H7 (cell line): ENCODE measurements around the gene RBM12. TPM values are rescaled to one million over a fixed set of nuclear protein-coding genes. Genes with fewer than 3 reads are reported as not detected.

Experiments used
- DNase-seq: peaks from one replicate; pipeline ENCODE4 v3.0.0; 2012
- H3K27me3 ChIP-seq: 2 replicates; pipeline ENCODE4 v1.6.0; 2011; ENCODE audit warnings: mild to moderate bottlenecking, low read length; ENCODE audit not compliant: control insufficient read depth, insufficient read depth
- H3K36me3 ChIP-seq: replicated peaks from 2 replicates; pipeline ENCODE4 v1.5.1; 2011; ENCODE audit warnings: low read length; ENCODE audit not compliant: control insufficient read depth, insufficient read depth
- H3K4me3 ChIP-seq: 2 replicates; pipeline ENCODE4 v1.5.1; 2011; ENCODE audit warnings: low read depth, mild to moderate bottlenecking, control low read depth, low read length, moderate library complexity; ENCODE audit not compliant: insufficient read depth
- total RNA-seq: library from RNA; depleted of rRNA; stranded (reverse); fragments of >200 nt; shearing (Covaris generic); gene quantifications from 2 replicates; pipeline ENCODE4 v1.2.3, GENCODE V29; 2014

Gene RBM12
- total RNA-seq, 1 experiment from 2014 or later = 49.5 TPM

DNA sequence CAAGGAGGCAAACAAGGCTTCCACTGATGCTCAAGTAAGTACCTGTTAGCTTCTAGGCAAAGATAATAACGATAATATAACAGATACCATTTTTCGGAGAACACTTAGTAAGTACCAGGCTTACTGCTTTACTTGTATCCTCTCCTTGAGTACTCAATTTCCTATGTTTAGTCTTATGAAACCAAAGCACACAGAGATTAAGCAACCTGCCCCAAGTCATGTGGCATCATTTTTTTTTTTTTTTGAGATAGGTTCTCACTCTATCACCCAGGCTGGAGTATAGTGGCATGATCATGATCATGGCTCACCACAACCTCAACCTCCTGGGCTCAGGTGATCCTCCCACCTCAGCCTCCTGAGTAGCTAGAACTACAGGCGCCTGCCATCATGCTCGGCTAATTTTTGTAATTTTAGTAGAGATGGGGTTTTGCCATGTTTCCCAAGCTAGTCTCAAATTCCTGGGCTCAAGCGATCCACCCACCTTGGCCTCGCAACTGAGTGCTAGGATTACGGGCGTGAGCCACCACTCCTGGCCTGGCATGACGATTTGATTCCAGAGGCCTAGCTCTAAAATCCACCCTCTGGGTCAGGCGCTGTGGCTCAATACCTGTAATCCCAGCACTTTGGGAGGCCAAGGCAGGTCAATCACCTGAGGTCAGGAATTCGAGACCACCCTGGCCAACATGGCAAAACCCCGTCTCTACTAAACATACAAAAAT is 35.1 kb downstream of the RBM12 start:
- no peak for DNase-seq
- Histone ChIP-seq H3K27me3 (no peaks in the 10 kb centered on the region), H3K4me3 (no peak overlapping the region), H3K36me3 (peaks cover 47% of the 10 kb centered on the region)

DNA sequence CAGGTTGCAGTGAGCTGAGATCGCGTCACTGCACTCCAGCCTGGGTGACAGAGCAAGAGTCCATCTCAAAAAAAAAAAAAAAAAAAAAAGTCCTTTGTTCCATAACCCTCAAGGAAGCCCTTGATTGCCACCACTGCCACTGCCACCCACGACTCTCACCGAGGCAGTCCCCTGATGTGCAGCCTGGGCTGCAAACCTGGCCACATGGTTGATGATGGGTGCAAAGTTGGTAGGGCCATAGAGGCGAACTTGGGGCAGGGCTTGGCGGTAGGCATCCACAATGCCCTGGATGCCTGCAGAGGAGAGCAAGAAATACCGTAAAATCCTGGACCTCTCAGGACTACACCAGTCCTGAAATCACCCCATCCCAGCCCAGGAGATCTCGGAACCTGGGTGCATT is 37.6 kb downstream of the RBM12 start:
- Histone ChIP-seq H3K4me3 (no peak overlapping the region), H3K36me3 (peaks cover 41% of the 10 kb centered on the region), H3K27me3 (no peaks in the 10 kb centered on the region)
- DNase-seq = no peak

DNA sequence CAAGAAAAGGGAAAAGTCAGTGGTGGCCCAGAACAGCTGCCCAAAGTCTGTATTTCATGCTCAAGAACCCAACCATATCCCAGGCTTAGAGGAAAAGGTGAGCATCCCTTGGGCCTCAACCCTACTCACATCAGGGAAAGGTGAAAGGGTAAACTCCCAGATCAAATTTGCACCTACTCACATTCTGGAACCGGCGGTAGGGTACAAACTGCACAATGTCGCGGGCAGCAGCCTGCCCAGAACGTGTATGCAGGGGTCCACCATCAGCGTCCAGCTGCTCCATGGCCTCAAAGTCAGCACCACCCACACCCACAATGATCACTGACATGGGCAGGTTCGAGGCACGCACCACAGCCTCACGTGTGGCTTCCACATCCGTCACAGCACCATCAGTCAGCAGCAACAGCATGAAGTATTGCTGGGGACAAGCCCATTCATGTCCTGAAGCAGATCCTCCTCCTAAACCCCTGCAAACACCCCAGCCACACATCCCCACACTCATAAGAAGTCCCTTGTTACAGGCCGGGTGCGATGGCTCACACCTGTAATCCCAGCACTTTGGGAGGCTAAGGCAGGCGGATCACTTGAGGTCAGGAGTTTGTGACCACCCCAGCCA is 38.2 kb downstream of the RBM12 start:
- peaks cover 38% of the 10 kb centered on the region for H3K36me3 ChIP-seq
- H3K27me3 ChIP-seq = no peaks in the 10 kb centered on the region
- DNase-seq = no peak
- H3K4me3 ChIP-seq = no peak overlapping the region

DNA sequence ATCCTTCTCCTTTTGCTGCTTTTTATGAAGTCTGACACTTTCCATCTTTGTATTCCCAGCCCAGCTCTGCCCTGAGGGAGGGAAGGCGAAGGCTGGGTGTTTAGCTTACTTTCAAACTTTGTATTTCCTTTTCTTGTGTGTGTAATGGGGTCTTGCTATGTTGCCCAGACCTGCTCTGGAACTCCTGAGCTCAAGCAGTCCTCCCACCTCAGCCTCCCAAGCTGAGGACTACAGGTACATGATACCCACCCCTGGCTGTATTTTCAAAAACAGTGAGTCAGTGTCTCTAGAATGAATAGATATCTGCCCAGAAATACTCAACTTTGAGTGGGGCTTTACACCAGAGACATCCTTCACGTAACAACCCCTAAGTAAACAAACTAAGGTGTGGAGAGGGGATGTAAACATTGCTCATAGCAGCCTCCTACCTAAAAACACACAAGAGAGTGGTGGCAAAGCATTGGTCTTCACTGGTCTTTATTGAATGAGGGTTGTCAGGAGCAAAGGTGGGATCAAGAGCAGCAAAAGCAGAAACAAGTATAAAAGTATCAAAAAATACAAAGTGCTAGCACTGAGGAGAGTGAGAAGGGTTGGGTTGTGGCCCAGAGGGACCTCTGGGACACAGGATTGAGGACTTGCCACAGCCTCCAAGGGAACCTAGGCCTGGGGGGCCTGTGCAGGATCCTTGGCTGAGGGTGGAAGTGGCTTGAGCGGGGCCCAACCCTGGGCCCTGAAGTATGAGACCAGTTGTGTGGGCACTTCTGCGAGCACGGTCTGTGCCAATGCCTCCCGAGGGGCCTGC is 38.9 kb downstream of the RBM12 start:
- Histone ChIP-seq H3K36me3 (peaks cover 30% of the 10 kb centered on the region), H3K27me3 (no peaks in the 10 kb centered on the region), H3K4me3 (no peak overlapping the region)
- DNase-seq = no peak

DNA sequence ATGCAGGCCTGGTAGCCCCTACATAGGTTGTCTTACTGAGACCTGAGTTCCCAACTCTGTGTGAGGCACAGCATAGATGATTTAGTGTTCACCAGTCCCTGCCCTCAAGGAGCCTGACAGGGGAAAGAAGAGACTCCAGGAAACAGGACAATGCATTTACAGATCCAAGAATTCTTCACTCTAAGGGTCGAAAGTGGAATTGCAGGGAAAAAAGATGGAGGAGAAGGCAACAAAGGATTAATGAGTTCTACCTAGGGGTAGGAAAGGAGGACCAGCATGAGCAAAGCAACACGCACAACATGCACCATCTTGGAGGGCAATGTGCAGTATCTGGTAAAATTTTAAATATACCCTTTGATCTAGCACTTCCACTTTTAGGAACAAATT is 43.1 kb downstream of the RBM12 start:
- Histone ChIP-seq H3K36me3 (peaks cover 14% of the 10 kb centered on the region), H3K27me3 (peaks cover 18% of the 10 kb centered on the region), H3K4me3 (no peak overlapping the region)
- peak; percentile 57 for DNase-seq

DNA sequence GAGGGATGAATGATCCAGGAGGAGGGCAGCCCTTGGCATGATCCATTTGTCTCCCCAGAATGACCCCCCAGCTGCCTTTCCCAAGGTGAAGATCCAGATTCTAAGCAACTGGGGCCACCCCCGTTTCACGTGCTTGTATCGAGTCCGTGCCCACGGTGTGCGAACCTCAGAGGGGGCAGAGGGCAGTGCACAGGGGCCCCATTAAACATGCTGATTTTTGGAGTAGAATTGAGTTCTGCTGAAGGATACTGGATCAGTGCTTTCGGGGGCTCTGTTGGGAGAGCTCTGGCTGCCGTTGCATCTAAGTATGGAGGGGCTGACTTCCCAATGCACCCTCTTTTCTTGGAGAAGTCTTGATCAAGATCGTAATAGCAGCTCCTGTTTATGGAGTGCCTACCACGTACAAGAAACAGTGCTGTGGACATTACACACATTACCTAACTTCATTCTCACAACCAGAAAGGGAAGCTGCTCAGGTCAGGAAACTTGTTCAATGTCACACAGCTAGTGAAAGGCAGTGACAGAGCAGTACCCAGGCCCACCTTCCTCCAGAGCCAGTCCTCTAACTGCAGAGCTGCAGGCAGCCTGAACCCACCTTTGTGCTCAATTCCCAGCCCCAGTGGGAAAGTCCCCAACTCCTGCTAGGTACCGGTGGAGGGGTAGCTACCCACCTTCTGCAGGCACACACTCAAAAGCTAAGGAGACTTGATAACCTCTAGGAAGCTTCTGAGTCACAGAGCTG is 43.7 kb downstream of the RBM12 start:
- Histone ChIP-seq H3K36me3 (peaks cover 8% of the 10 kb centered on the region), H3K27me3 (peaks cover 18% of the 10 kb centered on the region), H3K4me3 (no peak overlapping the region)
- DNase-seq = no peak

DNA sequence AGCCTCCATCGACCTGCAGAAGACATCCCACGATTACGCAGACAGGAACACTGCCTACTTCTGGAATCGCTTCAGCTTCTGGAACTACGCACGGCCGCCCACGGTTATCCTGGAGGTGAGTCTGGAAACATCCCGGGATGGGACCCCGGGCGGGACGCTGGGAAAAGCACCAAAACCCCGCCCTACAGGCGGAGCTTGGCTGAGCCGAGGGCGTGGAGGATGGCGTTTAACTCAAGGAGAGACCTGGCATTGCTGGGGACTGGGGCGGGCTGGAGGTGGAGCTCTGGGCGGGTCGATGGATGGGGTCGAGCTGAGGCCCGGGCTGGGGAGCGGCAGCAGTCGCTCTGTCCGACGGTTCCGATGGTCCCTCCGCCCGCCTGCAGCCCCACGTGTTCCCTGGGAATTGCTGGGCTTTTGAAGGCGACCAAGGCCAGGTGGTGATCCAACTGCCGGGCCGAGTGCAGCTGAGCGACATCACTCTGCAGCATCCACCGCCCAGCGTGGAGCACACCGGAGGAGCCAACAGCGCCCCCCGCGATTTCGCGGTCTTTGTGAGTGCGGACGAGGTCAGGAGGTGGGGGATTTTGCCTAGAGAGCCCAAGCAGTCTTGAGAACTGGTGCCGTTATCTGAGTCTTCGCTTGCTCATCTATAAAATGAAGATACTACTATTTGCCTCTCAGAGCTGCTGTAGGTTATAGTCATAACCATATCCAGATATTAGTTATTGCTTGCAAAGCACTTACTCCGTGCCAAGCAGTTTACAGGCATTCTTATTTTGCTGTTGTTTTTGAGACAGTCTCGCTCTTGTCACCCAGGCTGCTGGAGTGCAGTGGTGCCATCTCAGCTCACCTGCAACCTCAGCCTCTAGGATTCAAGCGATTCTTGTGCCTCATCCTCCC is 45.3 kb downstream of the RBM12 start:
- peak overlapping the region; percentile 62 for H3K4me3 ChIP-seq
- H3K27me3 ChIP-seq = peaks cover 21% of the 10 kb centered on the region
- DNase-seq = peak; percentile 96
- H3K36me3 ChIP-seq = no peaks in the 10 kb centered on the region; the same call in 1 of the 2 replicates

DNA sequence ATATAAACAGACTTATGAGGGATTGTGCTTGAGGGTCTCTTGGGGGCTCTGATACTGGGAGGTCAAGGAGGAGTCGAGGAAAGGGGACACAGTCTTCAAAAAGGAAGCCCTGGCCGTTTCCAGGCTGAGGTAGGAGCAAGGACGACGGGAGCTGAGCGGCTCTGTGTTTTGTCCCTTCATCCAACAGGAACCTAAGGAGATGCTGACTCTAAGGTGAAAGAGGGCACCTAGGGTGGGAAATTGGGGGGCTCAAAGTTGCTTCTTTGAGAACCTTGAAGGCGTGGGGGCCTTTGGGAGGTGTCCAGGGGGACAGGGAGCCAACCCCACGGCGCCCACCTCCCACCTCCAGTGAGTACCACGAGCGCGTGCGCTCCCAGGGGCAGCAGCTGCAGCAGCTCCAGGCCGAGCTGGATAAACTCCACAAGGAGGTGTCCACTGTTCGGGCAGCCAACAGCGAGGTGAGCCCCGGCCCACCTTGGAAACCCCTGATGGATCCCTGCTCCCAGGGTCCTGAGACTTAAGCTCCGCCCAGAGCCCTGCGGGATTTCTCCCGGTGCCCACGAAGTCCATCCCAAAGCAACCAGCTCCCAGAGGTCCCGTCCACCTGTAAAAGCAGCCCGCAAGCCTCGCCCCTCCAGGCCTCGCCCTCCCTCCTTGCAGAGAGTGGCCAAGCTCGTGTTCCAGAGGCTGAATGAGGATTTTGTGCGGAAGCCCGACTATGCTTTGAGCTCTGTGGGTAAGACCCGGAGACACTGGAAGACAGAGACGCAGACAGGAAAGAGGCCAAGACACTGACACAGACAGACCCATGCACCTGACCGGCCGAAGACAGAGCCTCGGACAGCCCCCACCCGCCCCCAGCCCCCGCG is 46.2 kb downstream of the RBM12 start:
- Histone ChIP-seq H3K36me3 (no peaks in the 10 kb centered on the region; the same call in 1 of the 2 replicates), H3K27me3 (peaks cover 22% of the 10 kb centered on the region), H3K4me3 (peak overlapping the region; percentile 62)
- peak; percentile 63 for DNase-seq

DNA sequence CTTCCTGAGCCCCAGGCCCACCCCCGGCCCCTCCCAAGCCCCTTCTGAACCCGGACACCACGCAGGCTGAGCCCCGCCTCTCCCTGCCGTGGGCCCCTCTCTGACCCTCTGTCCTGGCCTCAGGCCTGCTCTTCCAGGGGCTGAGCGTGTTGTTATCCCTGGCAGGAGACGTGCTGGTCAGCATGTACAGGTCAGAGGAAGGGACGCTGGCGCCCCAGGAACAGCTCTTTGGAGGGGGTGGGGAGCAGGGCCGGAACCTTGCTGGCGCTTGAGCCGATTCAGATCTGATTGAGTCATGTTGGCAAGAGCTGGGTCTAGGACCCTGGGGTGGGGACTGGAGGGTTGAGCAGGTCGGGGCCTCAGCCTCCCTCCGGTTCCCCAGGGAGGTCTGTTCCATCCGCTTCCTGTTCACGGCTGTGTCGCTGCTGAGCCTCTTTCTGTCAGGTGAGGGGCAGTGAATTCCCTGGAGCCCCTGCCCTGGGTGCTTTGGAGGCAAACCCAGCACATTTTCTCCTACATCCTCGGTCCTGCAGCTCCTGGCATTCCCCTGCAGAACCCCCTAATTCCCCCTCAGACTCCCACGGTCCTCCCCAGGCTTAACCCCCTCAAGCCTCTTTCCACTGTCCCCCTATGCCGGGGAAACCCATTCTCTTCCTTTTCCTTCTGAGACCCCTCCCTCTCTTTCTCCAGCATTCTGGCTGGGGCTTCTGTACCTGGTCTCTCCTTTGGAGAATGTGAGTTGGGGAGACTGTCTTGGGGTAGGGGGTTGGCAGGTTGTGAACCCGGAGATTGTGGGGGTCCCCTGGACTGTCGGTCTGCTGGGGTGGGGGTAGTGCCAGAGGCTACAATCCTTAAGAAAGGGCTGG is 47.1 kb downstream of the RBM12 start:
- Histone ChIP-seq H3K4me3 (peak overlapping the region; percentile 61), H3K27me3 (peaks cover 22% of the 10 kb centered on the region)
- DNase-seq = peak; percentile 86

DNA sequence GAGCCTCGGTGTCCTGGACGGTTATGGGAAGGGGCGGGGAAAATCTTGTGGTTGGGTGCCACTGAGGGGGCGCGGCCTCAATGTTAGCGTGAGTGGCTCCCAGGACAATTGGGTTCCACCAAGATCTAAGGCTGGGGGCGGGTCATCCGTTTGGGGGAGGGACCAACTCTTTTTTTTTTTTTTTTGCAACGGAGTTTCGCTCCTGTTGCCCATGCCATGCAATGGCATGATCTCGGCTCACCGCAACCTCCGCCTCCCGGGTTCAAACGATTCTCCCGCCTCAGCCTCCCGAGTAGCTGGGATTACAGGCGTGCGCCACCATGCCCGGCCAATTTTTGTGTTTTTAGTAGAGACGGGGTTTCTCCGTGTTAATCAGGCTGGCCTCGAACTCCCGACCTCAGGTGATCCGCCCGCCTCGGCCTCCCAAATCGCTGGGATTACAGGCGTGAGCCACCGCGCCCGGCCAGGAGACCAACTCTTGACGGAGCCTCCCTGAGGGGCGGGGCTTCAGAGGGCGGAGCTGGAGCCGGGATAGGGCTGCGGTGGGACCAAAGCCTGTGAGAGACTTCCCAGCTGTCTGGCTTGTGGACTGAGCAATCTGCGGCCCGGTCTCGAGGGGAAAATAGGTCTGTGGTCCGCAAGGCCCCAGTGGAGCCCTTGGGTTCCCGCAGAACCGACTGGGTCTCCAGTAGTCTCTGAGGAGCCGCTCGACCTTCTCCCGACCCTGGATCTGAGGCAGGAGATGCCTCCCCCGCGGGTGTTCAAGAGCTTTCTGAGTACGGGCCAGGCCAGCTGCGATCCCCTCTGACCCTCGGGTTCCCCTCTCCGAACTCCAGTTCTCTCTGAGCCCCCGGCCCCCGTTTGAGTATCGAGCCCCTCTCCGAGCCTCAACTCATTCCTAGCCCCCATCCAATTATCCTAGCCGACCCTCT is 48.0 kb downstream of the RBM12 start:
- H3K4me3 ChIP-seq = peak overlapping the region; percentile 61
- peaks cover 24% of the 10 kb centered on the region for H3K27me3 ChIP-seq
- DNase-seq = peak; percentile 88
- H3K36me3 ChIP-seq = no peaks in the 10 kb centered on the region; the same call in 1 of the 2 replicates

More for the DNA sequence above, 47.1 kb downstream of the RBM12 start:
- no peaks in the 10 kb centered on the region; the same call in 1 of the 2 replicates for H3K36me3 ChIP-seq

DNA sequence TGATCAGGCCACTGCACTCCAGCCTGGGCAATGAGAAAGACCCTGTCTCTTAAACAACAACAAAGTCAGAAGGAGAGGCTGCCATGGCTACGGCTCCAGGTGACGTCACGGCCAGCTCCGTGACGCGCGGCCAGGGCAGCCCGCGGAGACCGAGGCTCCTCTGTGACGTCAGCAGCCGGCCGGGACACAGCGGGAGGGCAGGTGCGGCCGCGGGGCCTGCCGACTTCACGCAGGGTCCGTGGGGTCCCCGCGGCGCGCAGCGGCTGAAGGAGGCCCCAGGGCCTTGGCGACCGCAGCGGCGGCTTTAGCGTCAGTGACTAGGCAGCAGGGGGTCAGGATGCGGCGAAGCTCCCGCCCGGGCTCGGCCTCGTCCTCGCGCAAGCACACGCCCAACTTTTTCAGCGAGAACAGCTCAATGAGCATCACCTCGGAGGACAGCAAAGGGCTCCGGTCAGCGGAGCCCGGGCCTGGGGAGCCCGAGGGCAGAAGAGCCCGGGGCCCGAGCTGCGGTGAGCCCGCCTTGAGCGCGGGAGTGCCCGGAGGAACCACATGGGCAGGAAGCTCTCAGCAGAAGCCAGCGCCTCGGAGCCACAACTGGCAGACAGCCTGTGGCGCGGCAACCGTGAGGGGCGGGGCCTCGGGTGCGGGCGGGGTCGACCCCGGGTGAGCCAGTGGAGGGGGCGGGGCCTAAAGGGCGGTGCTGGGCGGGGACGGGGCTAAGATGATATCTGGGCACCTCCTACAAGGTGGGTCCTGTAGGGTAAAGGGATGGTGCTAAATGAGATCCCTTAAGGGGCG is 48.8 kb downstream of the RBM12 start, which contains the start of gene SPAG4:
TSS of gene SPAG4 (plus strand) at position 163 of the 798 bp plus-strand sequence. CDS start at position 338, 175 bp downstream.
- Histone ChIP-seq H3K4me3 (peak within 1 kb of the TSS; percentile 70), H3K36me3 (no peaks in the 10 kb centered on the region; the same call in 1 of the 2 replicates), H3K27me3 (peaks cover 24% of the 10 kb centered on the region)
- peak; percentile 100 for DNase-seq
